ENCODE measurements around the gene PIERCE2. TPM values are rescaled to one million over a fixed set of nuclear protein-coding genes. Genes with fewer than 3 reads are reported as not detected.

PIERCE2 gene
- total and polyA plus RNA-seq, 2 donors (not counting 3 experiments of a cell fraction or from before 2014, with no cell fraction given): 1.4 to 2.3 TPM

- dilution Hi-C loops (cut with MboI; ENCODE audit: extremely low pct_ligation_motif_present, low sequenced_read_pairs) (no loop called here), intact Hi-C loops (cut with micrococcal nuclease) (loop anchor here (1.0 kb wide), 1 partner anchor 48 kb away; the partner anchor contains the start of genes CCPG1 and PIERCE2)
- no TSS peak for BruUV-seq (replicated peaks)
- peaks cover 13% of the 10 kb centered on the region for H3K4me1 ChIP-seq (ENCODE audit: control insufficient read depth, extremely low read depth, insufficient read depth, low read length)
- POLR2A ChIA-PET: interaction anchor here (0.8 kb wide), 1 partner anchor 46 kb away, joined by 3 read pairs; no protein-coding TSS in a partner anchor
- H3K4me3 ChIP-seq (replicated peaks in 1 of 3; ENCODE audit: insufficient read depth in 1 of 3, low read depth in 1 of 3, low read length in 3 of 3): no peak overlapping the region
- H2AFZ ChIP-seq (ENCODE audit: low read depth, low read length): peak overlapping the region; percentile 66
- no peaks in the 10 kb centered on the region for H3K9me1 ChIP-seq (replicated peaks; ENCODE audit: control insufficient read depth, extremely low read depth, insufficient read depth, low read length)
- no peaks in the 10 kb centered on the region for H3K36me3 ChIP-seq (ENCODE audit: control insufficient read depth in 2 of 2, extremely low read depth in 1 of 2, insufficient read depth in 2 of 2, low read length in 2 of 2)
- TF ChIP-seq MYC (IDR thresholded peaks at IDR 0.05; ENCODE audit: low read depth, low read length) (no peak), JUN (IDR thresholded peaks at IDR 0.05; ENCODE audit: borderline replicate concordance, insufficient read depth, insufficient read length, low read depth) (no peak), POLR2A (IDR thresholded peaks at IDR 0.05; ENCODE audit: low read depth, low read length) (no peak), CTCF (IDR thresholded peaks at IDR 0.05; ENCODE audit: extremely low read depth in 1 of 2, insufficient read depth in 1 of 2, low read depth in 1 of 2, low read length in 2 of 2) (no peak), FOS (IDR thresholded peaks at IDR 0.05; ENCODE audit: borderline replicate concordance, insufficient read depth, low read length) (no peak), POLR2AphosphoS5 (IDR thresholded peaks at IDR 0.05; ENCODE audit: insufficient read depth, low read depth, low read length) (no peak)
- TF ChIP-seq, protein P1, sequence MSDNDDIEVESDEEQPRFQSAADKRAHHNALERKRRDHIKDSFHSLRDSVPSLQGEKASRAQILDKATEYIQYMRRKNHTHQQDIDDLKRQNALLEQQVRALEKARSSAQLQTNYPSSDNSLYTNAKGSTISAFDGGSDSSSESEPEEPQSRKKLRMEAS (IDR thresholded peaks at IDR 0.05; ENCODE audit: insufficient read depth, insufficient read length): no peak
- no peak overlapping the region for H3K27ac ChIP-seq (ENCODE audit: insufficient read depth, low read depth, low read length)
- no peaks in the 10 kb centered on the region for H3K27me3 ChIP-seq (ENCODE audit: control insufficient read depth in 2 of 2, insufficient read depth in 2 of 2, low read length in 2 of 2)
- FAIRE-seq (peak; percentile 72), DNase-seq (ENCODE audit: low read depth, low spot score) (peak; percentile 83)
- H4K20me1 ChIP-seq (replicated peaks; ENCODE audit: control insufficient read depth, extremely low read depth, insufficient read depth, low read length): no peaks in the 10 kb centered on the region
- no peak overlapping the region for H3K9ac ChIP-seq (replicated peaks; ENCODE audit: extremely low read depth, insufficient read depth, low read length)
- no peaks in the 10 kb centered on the region for H3K9me3 ChIP-seq (replicated peaks; ENCODE audit: control insufficient read depth, insufficient read depth, low read length)
- H3K79me2 ChIP-seq (ENCODE audit: control insufficient read depth, insufficient read depth, low read length): no peaks in the 10 kb centered on the region
- CTCF ChIA-PET: interaction anchor here (0.7 to 4.6 kb wide), 5 partner anchors 13 to 79 kb away, joined by 3 to 21 read pairs (median 3); partner anchors contain the start of genes CCPG1, PIERCE2, PIGB and PIGBOS1
- H3K4me2 ChIP-seq (ENCODE audit: insufficient read depth, low read length): peak overlapping the region; percentile 34
These were observed 48.0 kb upstream of the PIERCE2 start for GRCh38 chr15:55360256-55360655.
